ENCODE data around the gene COMMD9. TPM values are rescaled to one million over a fixed set of nuclear protein-coding genes. Genes with fewer than 3 reads are reported as not detected.

The COMMD9 gene
- total RNA-seq, 4 donors from 2014 or later = 38.0 to 74.6 (median 45.4) TPM

DNA sequence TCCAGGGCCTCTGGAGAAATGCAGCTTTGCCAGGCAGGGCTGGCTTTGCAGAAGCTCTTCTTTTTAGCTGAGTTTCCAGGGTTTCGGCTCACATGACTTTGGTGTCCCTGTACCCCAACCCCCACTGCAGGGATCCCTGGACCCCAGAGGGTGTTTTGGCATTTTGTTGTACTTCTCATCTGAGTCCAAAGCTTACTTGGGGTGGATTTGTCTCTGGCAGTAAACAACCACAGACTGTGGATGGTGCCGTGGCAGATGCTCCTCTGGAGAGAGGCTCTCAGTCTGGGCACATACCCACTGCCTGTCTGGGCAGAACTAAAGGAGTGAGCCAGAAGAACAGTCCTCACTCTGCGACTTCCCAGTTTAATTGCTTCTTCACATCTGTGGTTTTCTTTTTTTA, 49.6 kb downstream of the COMMD9 start:
- TF ChIP-seq, protein P1, sequence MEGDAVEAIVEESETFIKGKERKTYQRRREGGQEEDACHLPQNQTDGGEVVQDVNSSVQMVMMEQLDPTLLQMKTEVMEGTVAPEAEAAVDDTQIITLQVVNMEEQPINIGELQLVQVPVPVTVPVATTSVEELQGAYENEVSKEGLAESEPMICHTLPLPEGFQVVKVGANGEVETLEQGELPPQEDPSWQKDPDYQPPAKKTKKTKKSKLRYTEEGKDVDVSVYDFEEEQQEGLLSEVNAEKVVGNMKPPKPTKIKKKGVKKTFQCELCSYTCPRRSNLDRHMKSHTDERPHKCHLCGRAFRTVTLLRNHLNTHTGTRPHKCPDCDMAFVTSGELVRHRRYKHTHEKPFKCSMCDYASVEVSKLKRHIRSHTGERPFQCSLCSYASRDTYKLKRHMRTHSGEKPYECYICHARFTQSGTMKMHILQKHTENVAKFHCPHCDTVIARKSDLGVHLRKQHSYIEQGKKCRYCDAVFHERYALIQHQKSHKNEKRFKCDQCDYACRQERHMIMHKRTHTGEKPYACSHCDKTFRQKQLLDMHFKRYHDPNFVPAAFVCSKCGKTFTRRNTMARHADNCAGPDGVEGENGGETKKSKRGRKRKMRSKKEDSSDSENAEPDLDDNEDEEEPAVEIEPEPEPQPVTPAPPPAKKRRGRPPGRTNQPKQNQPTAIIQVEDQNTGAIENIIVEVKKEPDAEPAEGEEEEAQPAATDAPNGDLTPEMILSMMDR (IDR thresholded peaks at IDR 0.05; ENCODE audit: low read depth) = no peak

GRCh38 chr11:36238881-36239280, 50.3 kb downstream of the COMMD9 start:
- TF ChIP-seq, protein P1 (IDR thresholded peaks at IDR 0.05; ENCODE audit: low read depth) = no peak

DNA sequence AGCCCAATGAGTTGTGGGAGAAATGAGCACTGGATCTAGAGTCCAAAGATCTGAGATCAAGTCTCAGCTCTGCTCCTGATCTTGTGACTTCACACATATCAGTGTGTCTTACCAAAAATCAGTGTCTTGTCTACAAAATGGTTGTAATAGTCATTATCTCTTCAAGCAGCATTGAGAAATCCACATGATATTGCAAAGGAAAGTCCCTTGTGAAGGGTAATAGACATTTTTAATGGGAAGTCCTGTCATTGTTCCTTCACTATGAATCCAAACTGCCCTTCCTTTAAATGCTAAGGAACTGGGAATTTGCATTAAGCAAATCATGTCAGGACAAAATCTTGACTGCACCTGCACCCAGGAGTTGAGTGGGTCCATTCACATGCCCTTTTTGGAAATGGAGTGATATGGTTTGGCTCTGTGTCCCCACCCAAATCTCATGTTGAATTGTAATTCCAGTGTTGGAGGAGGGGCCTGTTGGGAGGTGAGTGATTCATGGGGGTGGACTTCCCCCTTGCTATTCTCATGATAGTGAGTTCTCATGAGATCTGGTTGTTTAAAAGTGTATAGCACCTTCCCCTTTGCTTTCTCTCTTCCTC, 51.1 kb downstream of the COMMD9 start:
- TF ChIP-seq, protein P1 (IDR thresholded peaks at IDR 0.05; ENCODE audit: low read depth) = no peak

DNA sequence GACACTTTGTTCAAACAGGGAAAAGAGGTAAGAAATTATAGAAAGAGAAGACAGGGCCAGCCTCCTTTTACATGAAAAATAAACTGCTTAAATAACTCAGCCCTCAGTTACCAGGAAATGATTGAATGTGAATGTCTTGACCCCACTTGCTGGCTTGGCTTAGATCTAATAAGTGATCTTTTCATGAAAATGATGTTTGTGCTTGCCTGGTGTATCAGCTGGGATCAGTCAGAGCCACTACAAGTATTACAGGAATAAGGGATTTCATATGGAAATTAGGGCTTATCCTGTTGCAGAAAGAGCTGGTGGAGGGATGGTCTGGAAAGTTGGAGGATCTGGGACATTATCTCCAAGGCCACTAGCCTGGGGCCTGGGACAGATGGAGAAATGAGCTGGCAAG, 51.8 kb downstream of the COMMD9 start:
- TF ChIP-seq, protein P1 (IDR thresholded peaks at IDR 0.05; ENCODE audit: low read depth) = no peak

GRCh38 chr11:36235750-36236149, 53.5 kb downstream of the COMMD9 start:
- TF ChIP-seq, protein P1 (IDR thresholded peaks at IDR 0.05; ENCODE audit: low read depth) = no peak

DNA sequence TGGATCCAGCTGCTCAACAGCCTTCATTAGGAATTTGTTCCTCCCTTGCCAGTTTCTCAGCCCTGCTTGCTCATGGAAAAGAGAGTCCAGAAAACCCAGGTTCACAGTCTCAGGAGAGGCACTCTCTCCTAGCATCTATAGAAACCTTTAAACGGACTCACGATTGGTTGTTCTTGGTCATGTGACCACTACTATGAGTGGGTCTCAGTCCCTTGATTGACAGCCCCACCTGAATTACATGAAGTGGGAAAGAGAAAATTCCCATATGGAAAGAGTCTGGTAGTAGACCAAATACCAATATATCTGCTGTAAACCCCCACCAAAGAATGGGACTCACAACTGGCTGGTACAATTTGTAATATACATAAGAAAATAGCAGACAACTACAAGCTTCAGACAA, 54.4 kb downstream of the COMMD9 start:
- TF ChIP-seq, protein P1 (IDR thresholded peaks at IDR 0.05; ENCODE audit: low read depth) = no peak

DNA sequence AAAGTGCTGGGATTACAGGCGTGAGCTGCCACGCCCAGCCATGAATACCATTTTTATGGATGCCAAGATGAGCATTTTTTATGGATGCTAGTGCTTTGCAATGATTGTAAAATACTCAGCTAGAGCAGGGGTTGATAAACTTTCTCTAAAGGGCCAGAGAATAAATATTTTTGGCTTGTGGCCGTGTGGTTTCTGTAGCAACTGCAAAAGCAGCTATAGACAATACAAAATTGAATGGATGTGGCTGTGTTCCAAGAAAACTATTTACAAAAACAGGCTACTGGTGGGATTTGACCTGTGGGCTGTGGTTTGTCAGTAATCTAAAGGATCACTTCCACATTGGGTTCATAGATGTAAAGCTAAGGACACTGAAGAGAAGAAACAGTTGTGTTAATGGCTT, 56.0 kb downstream of the COMMD9 start:
- TF ChIP-seq, protein P1 (IDR thresholded peaks at IDR 0.05; ENCODE audit: low read depth) = no peak
